ENCODE data around the gene RPP25L.

DNA sequence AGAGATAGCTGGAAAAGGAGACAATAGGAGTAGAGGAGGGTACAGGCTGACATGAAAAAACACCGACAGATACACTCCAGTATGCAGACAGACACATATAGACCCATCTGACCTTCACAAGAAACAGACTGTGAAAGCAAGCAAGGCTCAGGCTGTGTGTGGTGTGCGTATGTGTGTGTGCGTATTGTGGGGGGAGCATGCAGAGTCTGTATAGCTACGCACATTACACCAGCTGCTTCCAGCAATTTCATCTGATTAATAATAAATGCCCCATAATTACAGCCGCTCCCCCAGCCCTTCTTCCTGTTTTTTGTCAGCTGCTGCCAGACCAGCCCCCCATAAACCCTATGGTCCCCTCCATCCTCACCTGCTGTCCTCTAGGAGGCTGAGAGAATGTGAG, 29.1 kb downstream of the RPP25L start:
- TF ChIP-seq, protein P1, sequence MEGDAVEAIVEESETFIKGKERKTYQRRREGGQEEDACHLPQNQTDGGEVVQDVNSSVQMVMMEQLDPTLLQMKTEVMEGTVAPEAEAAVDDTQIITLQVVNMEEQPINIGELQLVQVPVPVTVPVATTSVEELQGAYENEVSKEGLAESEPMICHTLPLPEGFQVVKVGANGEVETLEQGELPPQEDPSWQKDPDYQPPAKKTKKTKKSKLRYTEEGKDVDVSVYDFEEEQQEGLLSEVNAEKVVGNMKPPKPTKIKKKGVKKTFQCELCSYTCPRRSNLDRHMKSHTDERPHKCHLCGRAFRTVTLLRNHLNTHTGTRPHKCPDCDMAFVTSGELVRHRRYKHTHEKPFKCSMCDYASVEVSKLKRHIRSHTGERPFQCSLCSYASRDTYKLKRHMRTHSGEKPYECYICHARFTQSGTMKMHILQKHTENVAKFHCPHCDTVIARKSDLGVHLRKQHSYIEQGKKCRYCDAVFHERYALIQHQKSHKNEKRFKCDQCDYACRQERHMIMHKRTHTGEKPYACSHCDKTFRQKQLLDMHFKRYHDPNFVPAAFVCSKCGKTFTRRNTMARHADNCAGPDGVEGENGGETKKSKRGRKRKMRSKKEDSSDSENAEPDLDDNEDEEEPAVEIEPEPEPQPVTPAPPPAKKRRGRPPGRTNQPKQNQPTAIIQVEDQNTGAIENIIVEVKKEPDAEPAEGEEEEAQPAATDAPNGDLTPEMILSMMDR (IDR thresholded peaks at IDR 0.05), result no peak
- TF ChIP-seq POLR2A (IDR thresholded peaks at IDR 0.05), result no peak
